A673 (cell line): ENCODE results near the gene UGT2B11. TPM values are rescaled to one million over a fixed set of nuclear protein-coding genes. Genes with fewer than 3 reads are reported as not detected.
"Not testable (repeated sequence)": the region's sequence is repeated elsewhere in the genome, so short reads cannot be mapped to it uniquely, and the experiment has no call there.

Source experiments
- BruUV-seq: library from RNA; stranded (reverse); fragments of 400-500 nt; replicated peaks from 2 replicates; lab custom pipeline; 2021; lab: Mats Ljungman, UMichigan
- CTCF ChIA-PET: fragments of 300-600 bp; sonication (Branson Sonifier 250); formaldehyde crosslinking; loops from one replicate; lab custom pipeline; 2022; ENCODE audit warnings: antibody characterized with exemption; lab: Charles Lee
- POLR2A ChIA-PET: fragments of 300-600 bp; sonication (Branson Sonifier 250); formaldehyde crosslinking; loops from one replicate; lab custom pipeline; 2022; ENCODE audit warnings: antibody characterized with exemption; ENCODE audit not compliant: low non-redundant PET; lab: Charles Lee
- DNase-seq: peaks from one replicate; pipeline ENCODE4 v3.0.0-alpha.2; 2015; ENCODE audit warnings: low spot score
- H3K27ac ChIP-seq: fragments of 200-600 bp; sonication (generic); 2 replicates; pipeline ENCODE4 v1.5.1; 2016; ENCODE audit warnings: mixed run types, low read depth, mild to moderate bottlenecking, mixed read lengths, antibody characterized with exemption, low read length; ENCODE audit not compliant: poor library complexity, severe bottlenecking
- H3K27me3 ChIP-seq: fragments of 200-600 bp; sonication (generic); replicated peaks from 2 replicates; pipeline ENCODE4 v1.6.1; 2017; ENCODE audit warnings: mixed run types, low read depth, mild to moderate bottlenecking, mixed read lengths, antibody characterized with exemption, low read length; ENCODE audit not compliant: insufficient read depth, poor library complexity
- H3K36me3 ChIP-seq: fragments of 200-600 bp; sonication (generic); 2 replicates; pipeline ENCODE4 v1.6.1; 2016; ENCODE audit warnings: mixed run types, mild to moderate bottlenecking, mixed read lengths, antibody characterized with exemption, low read length; ENCODE audit not compliant: insufficient read depth, poor library complexity, severe bottlenecking
- H3K4me1 ChIP-seq: fragments of 200-600 bp; sonication (generic); 2 replicates; pipeline ENCODE4 v1.6.1; 2017; ENCODE audit warnings: mixed run types, mild to moderate bottlenecking, mixed read lengths, antibody characterized with exemption, low read length; ENCODE audit not compliant: insufficient read depth, poor library complexity, severe bottlenecking
- H3K4me3 ChIP-seq: fragments of 200-600 bp; sonication (generic); 2 replicates; pipeline ENCODE4 v1.5.1; 2016; ENCODE audit warnings: low read depth, mixed run types, mild to moderate bottlenecking, mixed read lengths, low read length; ENCODE audit not compliant: poor library complexity, severe bottlenecking
- H3K9me3 ChIP-seq: fragments of 200-600 bp; sonication (generic); 2 replicates; pipeline ENCODE4 v1.6.1; 2016; ENCODE audit warnings: mixed run types, low read depth, mild to moderate bottlenecking, mixed read lengths, antibody characterized with exemption, low read length; ENCODE audit not compliant: poor library complexity, severe bottlenecking
- EZH2 ChIP-seq: fragments of 200-600 bp; sonication (generic); IDR thresholded peaks from 2 replicates; pipeline ENCODE4 v1.6.1; 2017; ENCODE audit warnings: borderline replicate concordance, low read depth, mild to moderate bottlenecking, mixed read lengths, antibody characterized with exemption, low read length; ENCODE audit not compliant: poor library complexity, severe bottlenecking
- intact Hi-C: fragments of 100-400 bp; cut with micrococcal nuclease; formaldehyde crosslinking; loops from one replicate; pipeline ENCODE4 v1.10.0; 2022; ENCODE audit not compliant: unreplicated experiment
- total RNA-seq: library from RNA; stranded (reverse); gene quantifications from 2 replicates; pipeline ENCODE4 v1.2.3, GENCODE V29; 2021
- TF ChIP-seq, protein P1 (sequence below): fragments of 300-800, 200-600 bp; sonication (generic); conservative IDR thresholded peaks from 2 replicates; pipeline ENCODE4 v1.5.1; 2017; ENCODE audit warnings: low read depth, mild to moderate bottlenecking, antibody characterized with exemption, low read length, moderate library complexity, mixed read lengths

The UGT2B11 gene
- total RNA-seq, 1 experiment from 2014 or later, result not detected

DNA sequence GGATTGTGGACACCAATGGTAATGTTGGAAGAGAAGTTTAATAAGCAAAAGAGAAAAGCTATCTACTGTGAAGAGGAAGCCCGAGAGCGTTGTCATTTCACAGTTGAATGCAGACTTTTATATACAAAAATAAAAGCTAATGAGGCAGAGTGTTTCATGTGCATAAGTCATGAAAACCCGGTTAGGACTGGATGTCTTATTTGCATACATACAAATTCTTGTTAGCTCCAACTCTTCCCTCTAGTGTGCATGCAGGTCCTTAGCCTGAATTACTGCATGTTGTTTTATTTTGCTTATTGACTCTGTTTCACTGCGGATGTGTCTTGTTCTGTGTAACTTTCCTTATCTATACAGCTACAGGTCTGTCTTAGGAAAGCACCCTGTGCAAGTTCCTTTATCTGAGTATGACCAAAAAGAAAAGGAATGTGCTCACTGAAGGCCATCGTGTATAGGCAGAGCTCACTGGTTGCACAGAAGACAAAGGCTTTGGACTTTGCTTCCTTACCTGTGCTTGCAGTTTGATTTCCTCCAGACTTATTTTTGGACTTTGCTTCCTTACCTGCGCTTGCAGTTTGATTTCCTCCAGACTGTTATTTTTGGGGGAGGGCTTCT, 25.1 kb upstream of the UGT2B11 start:
- intact Hi-C loops, result no loop called here
- no TSS peak for BruUV-seq
- H3K4me3 ChIP-seq, result no peak overlapping the region
- no peaks in the 10 kb centered on the region for H3K4me1 ChIP-seq
- no peak for DNase-seq
- no peak overlapping the region for H3K27ac ChIP-seq
- no peaks in the 10 kb centered on the region for H3K27me3 ChIP-seq
- H3K36me3 ChIP-seq, result no peaks in the 10 kb centered on the region
- TF ChIP-seq EZH2, result no peak
- TF ChIP-seq, protein P1, sequence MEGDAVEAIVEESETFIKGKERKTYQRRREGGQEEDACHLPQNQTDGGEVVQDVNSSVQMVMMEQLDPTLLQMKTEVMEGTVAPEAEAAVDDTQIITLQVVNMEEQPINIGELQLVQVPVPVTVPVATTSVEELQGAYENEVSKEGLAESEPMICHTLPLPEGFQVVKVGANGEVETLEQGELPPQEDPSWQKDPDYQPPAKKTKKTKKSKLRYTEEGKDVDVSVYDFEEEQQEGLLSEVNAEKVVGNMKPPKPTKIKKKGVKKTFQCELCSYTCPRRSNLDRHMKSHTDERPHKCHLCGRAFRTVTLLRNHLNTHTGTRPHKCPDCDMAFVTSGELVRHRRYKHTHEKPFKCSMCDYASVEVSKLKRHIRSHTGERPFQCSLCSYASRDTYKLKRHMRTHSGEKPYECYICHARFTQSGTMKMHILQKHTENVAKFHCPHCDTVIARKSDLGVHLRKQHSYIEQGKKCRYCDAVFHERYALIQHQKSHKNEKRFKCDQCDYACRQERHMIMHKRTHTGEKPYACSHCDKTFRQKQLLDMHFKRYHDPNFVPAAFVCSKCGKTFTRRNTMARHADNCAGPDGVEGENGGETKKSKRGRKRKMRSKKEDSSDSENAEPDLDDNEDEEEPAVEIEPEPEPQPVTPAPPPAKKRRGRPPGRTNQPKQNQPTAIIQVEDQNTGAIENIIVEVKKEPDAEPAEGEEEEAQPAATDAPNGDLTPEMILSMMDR, result no peak
- ChIA-PET POLR2A (no interaction called here), CTCF (no interaction called here)
- H3K9me3 ChIP-seq, result no peaks in the 10 kb centered on the region

DNA sequence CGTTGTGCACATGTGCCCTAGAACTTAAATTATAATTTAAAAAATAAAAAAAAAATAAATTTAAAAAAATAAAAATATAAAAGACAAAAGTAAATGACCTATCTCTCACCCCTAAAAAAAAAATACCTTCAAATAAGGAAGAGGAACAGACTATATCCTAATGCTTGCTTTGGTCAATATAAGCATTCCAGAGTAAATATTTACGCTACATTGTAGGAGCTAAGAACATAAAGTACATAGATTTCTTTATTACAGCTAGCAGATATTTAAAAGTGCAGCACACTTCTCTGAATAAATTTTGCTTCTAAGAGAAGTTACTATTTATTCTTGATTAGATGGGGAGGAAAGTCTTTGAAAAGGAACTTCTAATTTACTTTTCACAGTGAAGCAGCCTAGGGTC, 24.5 kb upstream of the UGT2B11 start:
- no peak for DNase-seq
- intact Hi-C loops, result no loop called here
- no TSS peak for BruUV-seq
- no peaks in the 10 kb centered on the region for H3K27me3 ChIP-seq
- H3K4me3 ChIP-seq, result no peak overlapping the region
- POLR2A ChIA-PET, result no interaction called here
- H3K36me3 ChIP-seq, result no peaks in the 10 kb centered on the region
- no peaks in the 10 kb centered on the region for H3K9me3 ChIP-seq
- TF ChIP-seq, protein P1, result no peak
- no peak for TF ChIP-seq EZH2
- no peaks in the 10 kb centered on the region for H3K4me1 ChIP-seq
- CTCF ChIA-PET, result no interaction called here
- no peak overlapping the region for H3K27ac ChIP-seq

DNA sequence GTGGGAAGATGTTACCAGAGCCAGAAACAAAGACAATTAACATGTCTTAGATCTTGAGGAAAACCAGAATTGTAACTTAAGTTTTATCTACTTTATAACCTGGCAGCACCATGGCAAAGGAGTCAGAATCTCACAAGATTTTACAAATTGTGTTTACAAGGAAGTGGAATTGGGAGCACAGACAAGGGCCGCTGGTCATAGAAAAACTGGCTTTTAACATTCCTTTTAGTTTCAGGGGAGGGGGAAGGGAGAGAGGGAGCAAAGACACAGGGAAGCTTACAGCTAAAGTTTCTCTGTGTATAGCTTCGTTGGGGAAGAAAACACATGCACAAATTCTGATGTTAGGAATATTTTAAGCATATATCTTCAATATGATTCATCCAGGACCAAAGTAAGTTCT, 10.3 kb upstream of the UGT2B11 start:
- no peak for DNase-seq
- intact Hi-C loops, result no loop called here
- BruUV-seq, result no TSS peak
- TF ChIP-seq EZH2, result no peak
- TF ChIP-seq, protein P1, result no peak
- no peaks in the 10 kb centered on the region for H3K36me3 ChIP-seq
- ChIA-PET POLR2A (no interaction called here), CTCF (no interaction called here)
- H3K27ac ChIP-seq, result no peak overlapping the region
- no peaks in the 10 kb centered on the region for H3K4me1 ChIP-seq
- H3K4me3 ChIP-seq, result no peak overlapping the region
- no peaks in the 10 kb centered on the region for H3K27me3 ChIP-seq
- H3K9me3 ChIP-seq, result no peaks in the 10 kb centered on the region

DNA sequence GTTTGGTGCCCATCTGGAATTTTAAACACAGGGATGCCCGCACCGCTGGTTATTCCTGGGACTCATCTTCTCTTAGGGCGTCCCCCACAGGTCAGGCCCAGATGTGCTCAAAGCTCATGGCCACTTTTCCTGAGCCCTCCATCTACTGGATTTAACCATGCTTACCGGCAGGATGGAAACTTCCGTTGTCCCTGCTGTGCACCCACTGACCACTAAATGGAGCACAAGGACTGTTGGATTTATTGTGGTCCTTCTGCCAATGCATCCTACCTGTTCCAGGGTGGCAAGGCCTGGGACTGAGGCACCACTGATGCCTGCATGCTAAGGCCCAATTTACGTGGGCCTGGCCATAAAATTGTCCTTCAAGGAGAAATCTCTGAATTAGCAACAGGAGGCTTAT, 8.7 kb upstream of the UGT2B11 start:
- H3K4me3 ChIP-seq, POLR2A ChIA-PET, H3K4me1 ChIP-seq, intact Hi-C loops, H3K27me3 ChIP-seq, DNase-seq, CTCF ChIA-PET, H3K27ac ChIP-seq, H3K9me3 ChIP-seq, H3K36me3 ChIP-seq, BruUV-seq: not testable (repeated sequence)

DNA sequence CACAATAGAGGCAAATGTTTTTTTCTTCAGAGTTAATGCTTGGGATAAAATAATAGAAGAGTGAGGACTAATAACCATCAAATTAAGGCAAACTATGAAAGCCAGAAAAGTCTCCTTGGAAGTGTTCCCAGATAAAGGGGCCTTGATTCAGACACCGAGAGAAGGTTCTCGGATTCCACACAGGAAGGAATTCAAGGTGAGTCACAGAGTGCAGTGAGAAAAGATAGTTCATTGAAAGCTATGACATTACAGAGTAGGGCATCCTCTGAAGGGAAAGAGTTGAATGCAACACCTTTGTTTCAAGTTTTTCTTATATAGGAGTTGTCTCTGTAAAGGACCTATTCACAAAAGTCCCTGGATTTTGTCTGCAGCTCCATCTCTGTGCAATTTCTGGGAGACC, 3.9 kb upstream of the UGT2B11 start:
- H3K36me3 ChIP-seq, CTCF ChIA-PET, POLR2A ChIA-PET, H3K4me3 ChIP-seq, H3K4me1 ChIP-seq, BruUV-seq, DNase-seq, H3K9me3 ChIP-seq, H3K27ac ChIP-seq, H3K27me3 ChIP-seq, intact Hi-C loops: not testable (repeated sequence)
